HepG2 (cell line): ENCODE measurements around the gene CNTROB. TPM values are rescaled to one million over a fixed set of nuclear protein-coding genes. Genes with fewer than 3 reads are reported as not detected.

Experiments used
- CBX2 ChIP-seq, 2 experiments: fragments of 200-600 bp in 1 of 2; sonication (generic); formaldehyde crosslinking in 1 of 2; IDR thresholded peaks; 2 replicates each; pipeline versions ENCODE4 v1.7.0 to v1.8.1; 2018 to 2022; ENCODE audit warnings: low read depth in 2 of 2, low read length in 1 of 2, mild to moderate bottlenecking in 1 of 2, missing genetic modification reagents in 1 of 2
- DMAP1 ChIP-seq: IDR thresholded peaks from 2 replicates; pipeline ENCODE4 v1.6.1; 2016
- ESRRA ChIP-seq: sonication (generic); formaldehyde crosslinking; IDR thresholded peaks from 2 replicates; pipeline ENCODE4 v1.5.1; 2020; ENCODE audit warnings: mild to moderate bottlenecking, low read depth, missing genetic modification reagents
- FIP1L1 ChIP-seq: fragments of 200-400 bp; formaldehyde crosslinking; IDR thresholded peaks from 2 replicates; pipeline ENCODE4 v1.6.1; 2018; ENCODE audit warnings: low read depth, mild to moderate bottlenecking, low read length, moderate library complexity, borderline replicate concordance; ENCODE audit not compliant: insufficient read depth
- KDM5B ChIP-seq: sonication (generic); formaldehyde crosslinking; IDR thresholded peaks from 2 replicates; pipeline ENCODE4 v1.4.0; 2020; ENCODE audit warnings: missing genetic modification reagents, mild to moderate bottlenecking, borderline replicate concordance
- KLF16 ChIP-seq, 2 experiments: sonication (generic) in 1 of 2; formaldehyde crosslinking in 1 of 2; IDR thresholded peaks; 2 replicates each; pipeline versions ENCODE4 v1.6.1 to v1.8.0; 2016 to 2023; ENCODE audit warnings: missing genetic modification reagents in 2 of 2, missing compliant biosample characterization in 1 of 2
- NFRKB ChIP-seq: fragments of 450-650 bp; IDR thresholded peaks from 2 replicates; pipeline ENCODE4 v1.6.1; 2017
- POGZ ChIP-seq: sonication (generic); formaldehyde crosslinking; IDR thresholded peaks from 2 replicates; pipeline ENCODE4 v1.4.0; 2020; ENCODE audit warnings: mild to moderate bottlenecking, missing genetic modification reagents
- PPARG ChIP-seq: conservative IDR thresholded peaks from 2 replicates; pipeline ENCODE4 v1.6.1; 2016; ENCODE audit warnings: missing biosample characterization, missing genetic modification reagents
- RFXANK ChIP-seq: IDR thresholded peaks from 2 replicates; pipeline ENCODE4 v1.6.1; 2016
- ZKSCAN5 ChIP-seq: sonication (generic); formaldehyde crosslinking; IDR thresholded peaks from 2 replicates; pipeline ENCODE4 v1.5.1; 2020; ENCODE audit warnings: mild to moderate bottlenecking, missing genetic modification reagents
- ZNF230 ChIP-seq: sonication (generic); formaldehyde crosslinking; IDR thresholded peaks from 2 replicates; pipeline ENCODE4 v1.4.0; 2020; ENCODE audit warnings: mild to moderate bottlenecking, missing genetic modification reagents
- ZNF644 ChIP-seq: IDR thresholded peaks from 2 replicates; pipeline ENCODE4 v1.6.1; 2016; ENCODE audit warnings: low read depth
- polyA plus RNA-seq, 8 experiments: library from polyadenylated mRNA; depleted of rRNA in 3 of 8; stranded (reverse) in 7 of 8; unstranded in 1 of 8; fragments of >200 nt; fragmentation: Illumina TruSeq in 4 of 8; extraction: Trizol in 4 of 8; gene quantifications; 2 replicates each; pipeline versions ENCODE4 v1.2.1 to v1.2.3, GENCODE V29; 2011 to 2016; ENCODE audit warnings: low read depth in 4 of 8, missing spikeins in 1 of 8, mixed read lengths in 1 of 8; ENCODE audit not compliant: insufficient read depth in 1 of 8
- total RNA-seq, 5 experiments: library from RNA; depleted of rRNA; stranded (reverse); fragments of >200 nt; fragmentation: Illumina TruSeq; extraction: Trizol; gene quantifications; 2 replicates each; pipeline ENCODE4 v1.2.3, GENCODE V29; 2016; ENCODE audit warnings: low read depth in 1 of 5
- TF ChIP-seq, protein P1 (sequence below): sonication (generic); formaldehyde crosslinking; IDR thresholded peaks from 2 replicates; pipeline ENCODE4 v1.4.0; 2020; ENCODE audit warnings: missing genetic modification reagents
- TF ChIP-seq, protein P2 (sequence below): sonication (generic); formaldehyde crosslinking; IDR thresholded peaks from 2 replicates; pipeline ENCODE4 v1.8.1; 2023; ENCODE audit warnings: mild to moderate bottlenecking, missing genetic modification reagents
- TF ChIP-seq, protein P3 (sequence below): IDR thresholded peaks from 2 replicates; pipeline ENCODE4 v1.6.1; 2018; ENCODE audit warnings: missing genetic modification reagents
- TF ChIP-seq, protein P4 (sequence below): sonication (generic); formaldehyde crosslinking; IDR thresholded peaks from 2 replicates; pipeline ENCODE4 v1.8.1; 2023; ENCODE audit warnings: missing genetic modification reagents, mild to moderate bottlenecking, borderline replicate concordance
- TF ChIP-seq, protein P5 (sequence below): sonication (generic); formaldehyde crosslinking; IDR thresholded peaks from 2 replicates; pipeline ENCODE4 v1.4.0; 2020; ENCODE audit warnings: missing genetic modification reagents
- TF ChIP-seq, protein P6 (sequence below): sonication (generic); formaldehyde crosslinking; IDR thresholded peaks from 2 replicates; pipeline ENCODE4 v1.5.0; 2020; ENCODE audit warnings: mild to moderate bottlenecking, missing genetic modification reagents
- TF ChIP-seq, protein P7 (sequence below): sonication (generic); formaldehyde crosslinking; IDR thresholded peaks from 2 replicates; pipeline ENCODE4 v1.4.0; 2020; ENCODE audit warnings: missing genetic modification reagents

The CNTROB gene
- total and polyA plus RNA-seq, 2 of the 13 experiments (the other 11 are each of a cell fraction or from before 2014, with no cell fraction given), result 21.2 to 24.1 TPM

DNA sequence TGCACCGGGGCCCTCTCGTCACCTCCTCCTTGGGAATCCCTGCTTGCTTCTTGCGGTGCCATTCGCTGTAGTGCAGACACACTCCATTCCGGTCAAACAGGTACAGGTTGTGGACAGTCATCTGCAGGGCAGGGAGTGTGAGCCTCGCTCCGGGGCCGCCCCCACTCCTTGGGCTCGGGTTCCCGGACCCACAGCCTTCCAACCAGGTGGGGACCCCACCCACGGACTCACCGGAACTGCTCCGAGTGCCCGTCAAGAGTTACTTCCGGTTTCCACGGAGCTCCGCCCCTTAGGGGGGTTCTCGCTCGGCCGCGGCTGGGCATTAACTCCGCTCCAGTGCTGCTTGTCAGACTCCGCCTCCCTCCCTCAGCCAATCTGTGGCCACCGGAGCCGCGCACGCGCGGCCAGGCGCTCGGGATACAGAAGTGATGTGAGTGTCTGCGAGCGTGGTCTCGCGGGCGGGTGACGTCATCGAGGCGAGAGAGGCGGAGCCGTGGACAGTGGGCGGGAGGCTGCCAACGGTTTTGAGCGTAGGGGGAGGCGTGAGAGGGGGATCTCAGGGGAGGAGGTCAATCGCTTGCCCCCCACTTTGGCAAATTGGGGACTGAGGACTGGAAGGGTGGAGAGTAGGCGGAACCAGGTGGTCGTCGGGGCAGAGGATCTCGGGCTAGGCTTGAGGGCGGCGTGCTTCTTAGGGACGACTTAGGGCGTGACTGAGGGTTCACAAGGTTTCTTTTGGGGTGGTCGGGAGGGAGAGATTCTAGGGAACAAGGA is at the start of gene CNTROB, which contains the start of gene TRAPPC1 (continued):
- TF ChIP-seq, protein P1, sequence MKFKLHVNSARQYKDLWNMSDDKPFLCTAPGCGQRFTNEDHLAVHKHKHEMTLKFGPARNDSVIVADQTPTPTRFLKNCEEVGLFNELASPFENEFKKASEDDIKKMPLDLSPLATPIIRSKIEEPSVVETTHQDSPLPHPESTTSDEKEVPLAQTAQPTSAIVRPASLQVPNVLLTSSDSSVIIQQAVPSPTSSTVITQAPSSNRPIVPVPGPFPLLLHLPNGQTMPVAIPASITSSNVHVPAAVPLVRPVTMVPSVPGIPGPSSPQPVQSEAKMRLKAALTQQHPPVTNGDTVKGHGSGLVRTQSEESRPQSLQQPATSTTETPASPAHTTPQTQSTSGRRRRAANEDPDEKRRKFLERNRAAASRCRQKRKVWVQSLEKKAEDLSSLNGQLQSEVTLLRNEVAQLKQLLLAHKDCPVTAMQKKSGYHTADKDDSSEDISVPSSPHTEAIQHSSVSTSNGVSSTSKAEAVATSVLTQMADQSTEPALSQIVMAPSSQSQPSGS (CRISPR knock-in tag), result peak; percentile 90; the same call in 1 of the 2 replicates
- TF ChIP-seq ZNF644 (CRISPR knock-in tag) (no peak), ESRRA (CRISPR knock-in tag) (no peak), KDM5B (peak; percentile 69; the same call in 1 of the 2 replicates), CBX2 (IDR thresholded peaks at IDR 0.05; ENCODE audit: low read depth, low read length) (no peak), CBX2 (CRISPR knock-in tag; IDR thresholded peaks at IDR 0.05; ENCODE audit: low read depth) (no peak), RFXANK (no peak), ZKSCAN5 (CRISPR knock-in tag) (no peak), PPARG (CRISPR knock-in tag) (no peak), NFRKB (no peak), KLF16 (CRISPR knock-in tag; IDR thresholded peaks at IDR 0.05) (peak in 1 of 2 experiments; percentile 6; a peak in 1 of 4 replicates), POGZ (no peak; the same call in 1 of the 2 replicates), ZNF230 (CRISPR knock-in tag) (0 out of 2 replicates have a peak, but pooled peaks have one; percentile 54), FIP1L1 (no peak), DMAP1 (CRISPR knock-in tag) (no peak; the same call in 1 of the 2 replicates)
- TF ChIP-seq, protein P2, sequence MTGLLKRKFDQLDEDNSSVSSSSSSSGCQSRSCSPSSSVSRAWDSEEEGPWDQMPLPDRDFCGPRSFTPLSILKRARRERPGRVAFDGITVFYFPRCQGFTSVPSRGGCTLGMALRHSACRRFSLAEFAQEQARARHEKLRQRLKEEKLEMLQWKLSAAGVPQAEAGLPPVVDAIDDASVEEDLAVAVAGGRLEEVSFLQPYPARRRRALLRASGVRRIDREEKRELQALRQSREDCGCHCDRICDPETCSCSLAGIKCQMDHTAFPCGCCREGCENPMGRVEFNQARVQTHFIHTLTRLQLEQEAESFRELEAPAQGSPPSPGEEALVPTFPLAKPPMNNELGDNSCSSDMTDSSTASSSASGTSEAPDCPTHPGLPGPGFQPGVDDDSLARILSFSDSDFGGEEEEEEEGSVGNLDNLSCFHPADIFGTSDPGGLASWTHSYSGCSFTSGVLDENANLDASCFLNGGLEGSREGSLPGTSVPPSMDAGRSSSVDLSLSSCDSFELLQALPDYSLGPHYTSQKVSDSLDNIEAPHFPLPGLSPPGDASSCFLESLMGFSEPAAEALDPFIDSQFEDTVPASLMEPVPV (CRISPR knock-in tag), result peak; percentile 65; the same call in 1 of the 2 replicates
- TF ChIP-seq, protein P3, sequence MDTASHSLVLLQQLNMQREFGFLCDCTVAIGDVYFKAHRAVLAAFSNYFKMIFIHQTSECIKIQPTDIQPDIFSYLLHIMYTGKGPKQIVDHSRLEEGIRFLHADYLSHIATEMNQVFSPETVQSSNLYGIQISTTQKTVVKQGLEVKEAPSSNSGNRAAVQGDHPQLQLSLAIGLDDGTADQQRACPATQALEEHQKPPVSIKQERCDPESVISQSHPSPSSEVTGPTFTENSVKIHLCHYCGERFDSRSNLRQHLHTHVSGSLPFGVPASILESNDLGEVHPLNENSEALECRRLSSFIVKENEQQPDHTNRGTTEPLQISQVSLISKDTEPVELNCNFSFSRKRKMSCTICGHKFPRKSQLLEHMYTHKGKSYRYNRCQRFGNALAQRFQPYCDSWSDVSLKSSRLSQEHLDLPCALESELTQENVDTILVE (CRISPR knock-in tag), result peak; percentile 31; the same call in 1 of the 2 replicates
- TF ChIP-seq, protein P4, sequence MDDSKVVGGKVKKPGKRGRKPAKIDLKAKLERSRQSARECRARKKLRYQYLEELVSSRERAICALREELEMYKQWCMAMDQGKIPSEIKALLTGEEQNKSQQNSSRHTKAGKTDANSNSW (CRISPR knock-in tag), result no peak
- TF ChIP-seq, protein P5, sequence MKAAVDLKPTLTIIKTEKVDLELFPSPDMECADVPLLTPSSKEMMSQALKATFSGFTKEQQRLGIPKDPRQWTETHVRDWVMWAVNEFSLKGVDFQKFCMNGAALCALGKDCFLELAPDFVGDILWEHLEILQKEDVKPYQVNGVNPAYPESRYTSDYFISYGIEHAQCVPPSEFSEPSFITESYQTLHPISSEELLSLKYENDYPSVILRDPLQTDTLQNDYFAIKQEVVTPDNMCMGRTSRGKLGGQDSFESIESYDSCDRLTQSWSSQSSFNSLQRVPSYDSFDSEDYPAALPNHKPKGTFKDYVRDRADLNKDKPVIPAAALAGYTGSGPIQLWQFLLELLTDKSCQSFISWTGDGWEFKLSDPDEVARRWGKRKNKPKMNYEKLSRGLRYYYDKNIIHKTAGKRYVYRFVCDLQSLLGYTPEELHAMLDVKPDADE (CRISPR knock-in tag), result no peak
- TF ChIP-seq, protein P6, sequence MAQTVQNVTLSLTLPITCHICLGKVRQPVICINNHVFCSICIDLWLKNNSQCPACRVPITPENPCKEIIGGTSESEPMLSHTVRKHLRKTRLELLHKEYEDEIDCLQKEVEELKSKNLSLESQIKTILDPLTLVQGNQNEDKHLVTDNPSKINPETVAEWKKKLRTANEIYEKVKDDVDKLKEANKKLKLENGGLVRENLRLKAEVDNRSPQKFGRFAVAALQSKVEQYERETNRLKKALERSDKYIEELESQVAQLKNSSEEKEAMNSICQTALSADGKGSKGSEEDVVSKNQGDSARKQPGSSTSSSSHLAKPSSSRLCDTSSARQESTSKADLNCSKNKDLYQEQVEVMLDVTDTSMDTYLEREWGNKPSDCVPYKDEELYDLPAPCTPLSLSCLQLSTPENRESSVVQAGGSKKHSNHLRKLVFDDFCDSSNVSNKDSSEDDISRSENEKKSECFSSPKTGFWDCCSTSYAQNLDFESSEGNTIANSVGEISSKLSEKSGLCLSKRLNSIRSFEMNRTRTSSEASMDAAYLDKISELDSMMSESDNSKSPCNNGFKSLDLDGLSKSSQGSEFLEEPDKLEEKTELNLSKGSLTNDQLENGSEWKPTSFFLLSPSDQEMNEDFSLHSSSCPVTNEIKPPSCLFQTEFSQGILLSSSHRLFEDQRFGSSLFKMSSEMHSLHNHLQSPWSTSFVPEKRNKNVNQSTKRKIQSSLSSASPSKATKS (CRISPR knock-in tag), result no peak
- TF ChIP-seq, protein P7, sequence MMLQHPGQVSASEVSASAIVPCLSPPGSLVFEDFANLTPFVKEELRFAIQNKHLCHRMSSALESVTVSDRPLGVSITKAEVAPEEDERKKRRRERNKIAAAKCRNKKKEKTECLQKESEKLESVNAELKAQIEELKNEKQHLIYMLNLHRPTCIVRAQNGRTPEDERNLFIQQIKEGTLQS (CRISPR knock-in tag), result peak; percentile 68
